GM12865 (cell line): Measurements from ENCODE around the gene PATL1.
"Not testable (repeated sequence)": the region's sequence is repeated elsewhere in the genome, so short reads cannot be mapped to it uniquely, and the experiment has no call there.

Experiments used
- DNase-seq: peaks from one replicate; pipeline ENCODE4 v3.0.0; 2010; ENCODE audit warnings: low read depth
- H3K4me3 ChIP-seq: 2 replicates; pipeline ENCODE4 v1.5.1; 2011; ENCODE audit warnings: mild to moderate bottlenecking, low read depth, low read length, control low read depth
- TF ChIP-seq, protein P1 (sequence below): IDR thresholded peaks from 2 replicates; pipeline ENCODE4 v1.5.1; 2011; ENCODE audit warnings: low read length, control low read depth, low read depth, inconsistent platforms; ENCODE audit not compliant: insufficient read depth; ENCODE audit errors: missing control alignments

PATL1 gene

DNA sequence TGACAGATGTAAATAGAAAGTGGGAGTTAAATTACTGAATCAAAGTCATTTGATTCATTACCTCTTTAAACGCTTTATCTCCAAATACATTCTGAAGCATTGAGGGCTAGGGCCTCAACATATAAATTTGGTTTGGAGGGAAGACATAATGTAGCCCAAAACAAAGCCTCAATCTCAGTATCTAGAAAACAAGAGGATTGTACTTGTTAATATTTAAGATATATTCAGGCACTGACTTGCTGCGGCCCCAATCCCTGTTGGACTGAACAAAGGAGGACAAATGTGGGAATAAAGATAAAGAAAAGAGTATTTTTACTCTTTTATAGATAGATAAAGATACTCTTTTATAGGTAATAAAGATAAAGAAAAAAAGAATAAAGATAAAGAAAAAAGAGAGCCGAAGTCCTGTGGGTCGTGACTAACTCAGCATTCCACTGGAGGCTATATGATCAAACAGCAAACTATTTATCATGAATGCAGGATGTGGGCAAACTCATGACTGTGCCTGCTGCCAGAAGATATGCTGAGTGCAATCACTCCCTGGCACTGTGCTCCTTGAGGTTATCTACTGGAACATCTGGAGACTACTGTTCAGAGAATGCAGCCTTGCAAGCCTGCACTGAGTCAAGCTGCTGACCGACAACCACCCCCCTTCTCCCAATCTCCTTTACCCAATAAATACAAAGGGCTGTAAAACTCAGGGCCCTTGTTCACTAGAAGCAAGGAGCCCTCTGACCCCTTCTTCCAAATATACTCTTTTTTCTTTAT, 37.9 kb upstream of the PATL1 start:
- no peak overlapping the region for H3K4me3 ChIP-seq
- TF ChIP-seq, protein P1, sequence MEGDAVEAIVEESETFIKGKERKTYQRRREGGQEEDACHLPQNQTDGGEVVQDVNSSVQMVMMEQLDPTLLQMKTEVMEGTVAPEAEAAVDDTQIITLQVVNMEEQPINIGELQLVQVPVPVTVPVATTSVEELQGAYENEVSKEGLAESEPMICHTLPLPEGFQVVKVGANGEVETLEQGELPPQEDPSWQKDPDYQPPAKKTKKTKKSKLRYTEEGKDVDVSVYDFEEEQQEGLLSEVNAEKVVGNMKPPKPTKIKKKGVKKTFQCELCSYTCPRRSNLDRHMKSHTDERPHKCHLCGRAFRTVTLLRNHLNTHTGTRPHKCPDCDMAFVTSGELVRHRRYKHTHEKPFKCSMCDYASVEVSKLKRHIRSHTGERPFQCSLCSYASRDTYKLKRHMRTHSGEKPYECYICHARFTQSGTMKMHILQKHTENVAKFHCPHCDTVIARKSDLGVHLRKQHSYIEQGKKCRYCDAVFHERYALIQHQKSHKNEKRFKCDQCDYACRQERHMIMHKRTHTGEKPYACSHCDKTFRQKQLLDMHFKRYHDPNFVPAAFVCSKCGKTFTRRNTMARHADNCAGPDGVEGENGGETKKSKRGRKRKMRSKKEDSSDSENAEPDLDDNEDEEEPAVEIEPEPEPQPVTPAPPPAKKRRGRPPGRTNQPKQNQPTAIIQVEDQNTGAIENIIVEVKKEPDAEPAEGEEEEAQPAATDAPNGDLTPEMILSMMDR: no peak
- DNase-seq: no peak

DNA sequence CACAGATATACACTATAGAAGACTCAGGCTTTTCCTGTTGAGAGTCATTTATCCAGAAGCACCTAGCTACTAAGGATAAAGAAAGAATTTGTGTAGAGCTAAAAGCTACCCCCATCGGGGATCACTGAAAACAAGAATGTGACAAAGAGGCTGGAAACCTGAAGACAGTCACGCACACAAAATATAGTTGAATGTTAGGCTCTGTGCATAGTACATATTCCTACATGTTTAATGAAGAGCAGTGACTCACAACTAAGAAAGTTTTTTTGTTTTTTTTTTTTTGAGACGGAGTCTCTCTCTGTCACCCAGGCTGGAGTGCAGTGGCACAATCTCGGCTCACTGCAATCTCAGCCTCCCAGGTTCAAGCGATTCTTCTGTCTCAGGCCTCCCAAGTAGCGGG, 36.5 kb upstream of the PATL1 start:
- TF ChIP-seq, protein P1: no peak
- H3K4me3 ChIP-seq: no peak overlapping the region
- DNase-seq: no peak

DNA sequence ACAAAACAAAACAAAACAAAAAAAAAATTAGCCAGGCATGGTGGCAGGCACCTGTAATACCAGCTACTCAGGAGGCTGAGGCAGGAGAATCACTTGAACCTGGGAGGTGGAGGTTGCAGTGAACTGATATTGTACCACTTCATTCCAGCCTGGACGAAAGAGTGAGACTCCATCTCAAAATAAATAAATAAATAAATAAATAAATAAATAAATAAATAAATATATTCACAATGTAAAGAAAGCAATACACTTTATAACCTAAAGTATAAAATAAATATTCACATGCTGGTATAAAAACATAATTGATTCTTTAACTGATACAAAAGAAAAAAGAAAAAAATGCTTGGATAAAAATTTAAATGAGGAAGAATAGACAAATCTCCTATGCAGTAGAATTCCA, 34.7 kb upstream of the PATL1 start:
- H3K4me3 ChIP-seq, DNase-seq: not testable (repeated sequence)

DNA sequence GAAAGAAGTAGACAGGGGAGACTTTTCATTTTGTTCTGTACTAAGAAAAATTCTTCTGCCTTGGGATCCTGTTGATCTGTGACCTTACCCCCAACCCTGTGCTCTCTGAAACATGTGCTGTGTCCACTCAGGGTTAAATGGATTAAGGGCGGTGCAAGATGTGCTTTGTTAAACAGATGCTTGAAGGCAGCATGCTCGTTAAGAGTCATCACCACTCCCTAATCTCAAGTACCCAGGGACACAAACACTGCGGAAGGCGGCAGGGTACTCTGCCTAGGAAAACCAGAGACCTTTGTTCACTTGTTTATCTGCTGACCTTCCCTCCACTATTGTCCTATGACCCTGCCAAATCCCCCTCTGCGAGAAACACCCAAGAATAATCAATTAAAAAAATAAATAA, 31.3 kb upstream of the PATL1 start:
- not testable (repeated sequence) for H3K4me3 ChIP-seq, DNase-seq

DNA sequence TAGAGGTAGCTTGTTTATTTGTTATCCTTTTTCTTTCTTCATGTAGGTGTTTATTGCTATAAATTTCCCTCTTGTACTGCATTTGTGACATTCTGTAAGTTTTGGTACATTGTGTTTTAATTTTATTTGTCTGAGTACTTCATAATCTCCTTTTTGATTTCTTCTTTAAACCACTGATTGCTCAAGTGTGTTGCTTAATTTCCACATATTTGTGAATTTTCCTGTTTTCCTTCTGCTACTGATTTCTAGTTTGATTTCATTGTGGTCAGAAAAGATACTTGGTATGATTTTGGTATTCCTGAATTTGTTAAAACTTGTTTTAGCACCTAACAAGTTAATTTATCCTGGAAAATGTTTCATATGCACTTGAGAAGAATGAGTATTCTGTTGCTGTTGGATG, 29.7 kb upstream of the PATL1 start:
- H3K4me3 ChIP-seq: no peak overlapping the region
- DNase-seq: no peak
- TF ChIP-seq, protein P1: no peak

DNA sequence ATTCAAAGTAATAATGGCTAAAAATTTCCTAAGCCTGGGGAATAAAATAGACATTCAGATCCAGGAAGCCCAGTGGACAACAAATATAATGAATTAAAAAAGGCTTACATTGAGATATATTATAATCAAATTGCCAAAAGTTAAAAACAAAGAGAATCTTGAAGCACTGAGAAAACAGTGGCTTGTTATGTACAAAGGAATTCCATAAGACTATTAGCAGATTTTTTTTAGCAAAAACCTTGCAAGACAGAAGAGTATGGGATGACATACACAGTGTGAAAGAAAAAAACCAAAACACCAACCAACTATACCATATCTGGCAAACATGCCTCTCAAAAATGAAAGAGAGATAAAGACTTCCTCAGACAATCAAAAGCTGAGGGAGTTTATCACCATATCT, 24.1 kb upstream of the PATL1 start:
- TF ChIP-seq, protein P1: no peak
- no peak overlapping the region for H3K4me3 ChIP-seq
- no peak for DNase-seq

DNA sequence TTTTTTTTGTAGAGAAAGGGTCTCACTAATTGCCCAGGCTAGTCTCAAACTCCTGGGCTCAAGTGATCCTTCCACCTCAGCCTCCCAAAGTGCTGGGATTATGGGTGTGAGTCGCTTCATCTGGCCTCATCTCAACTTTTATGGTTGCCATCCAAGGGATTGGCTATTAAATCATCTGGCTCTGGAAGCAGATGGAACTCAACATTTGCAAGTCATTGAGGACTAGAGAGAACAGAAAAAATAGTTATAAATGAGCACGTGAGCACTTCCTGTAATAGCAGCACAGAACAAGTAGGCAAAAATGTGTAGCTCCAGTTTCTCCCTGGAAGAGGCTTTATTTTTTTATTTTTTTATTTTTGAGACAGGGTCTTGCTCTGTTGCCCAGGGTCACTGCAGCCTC, 22.3 kb upstream of the PATL1 start:
- no peak overlapping the region for H3K4me3 ChIP-seq
- DNase-seq: no peak
- TF ChIP-seq, protein P1: no peak

DNA sequence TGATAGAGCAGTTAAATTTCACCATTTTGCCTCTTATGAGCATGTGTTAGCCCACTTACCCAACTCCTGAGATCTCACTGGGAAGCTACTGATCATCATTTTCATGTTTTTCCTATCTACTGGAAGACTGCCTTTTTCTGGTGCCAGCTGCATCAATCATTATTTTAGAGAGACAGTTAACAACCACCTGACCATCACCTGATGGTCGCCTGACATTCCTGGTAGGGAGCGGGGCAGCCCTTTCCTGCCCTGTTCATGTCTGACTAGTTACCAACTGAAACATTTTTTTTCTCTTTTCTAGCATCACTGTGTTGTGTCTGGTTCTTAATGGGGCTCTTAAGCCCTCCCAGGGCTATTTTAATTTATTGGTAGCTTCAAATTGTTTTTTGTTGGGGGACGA, 20.2 kb upstream of the PATL1 start:
- no peak for DNase-seq
- no peak overlapping the region for H3K4me3 ChIP-seq
- TF ChIP-seq, protein P1: no peak

DNA sequence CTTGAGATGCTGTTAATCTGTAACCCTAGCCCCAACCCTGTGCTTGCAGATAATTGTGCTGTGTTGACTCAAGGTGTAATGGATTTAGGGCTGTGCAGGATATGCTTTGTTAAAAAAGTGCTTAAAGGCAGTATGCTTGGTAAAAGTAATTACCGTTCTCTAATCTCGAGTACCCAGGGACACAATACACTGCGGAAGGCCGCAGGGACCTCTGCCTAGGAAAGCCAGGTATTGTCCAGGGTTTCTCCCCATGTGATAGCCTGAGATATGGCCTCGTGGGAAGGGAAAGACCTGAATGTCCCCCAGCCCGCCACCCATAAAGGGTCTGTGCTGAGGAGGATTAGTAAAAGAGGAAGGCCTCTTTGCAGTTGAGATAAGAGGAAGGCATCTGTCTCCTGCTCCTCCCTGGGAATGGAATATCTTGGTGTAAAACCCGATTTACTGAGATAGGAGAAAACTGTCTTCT, 12.5 kb upstream of the PATL1 start:
- not testable (repeated sequence) for H3K4me3 ChIP-seq, DNase-seq
